Nephron (organoid): ENCODE results near the gene RGN.

Source experiments
- H3K27ac Mint-ChIP-seq, 3 experiments: 2 replicates each; pipeline ENCODE4 v1.8.0; 2020; ENCODE audit warnings: mixed read lengths in 3 of 3, mild to moderate bottlenecking in 2 of 3, moderate library complexity in 1 of 3
- H3K27me3 Mint-ChIP-seq: 2 replicates; pipeline ENCODE4 v1.8.0; 2021; ENCODE audit warnings: low read depth, mild to moderate bottlenecking, moderate library complexity, mixed read lengths
- H3K36me3 Mint-ChIP-seq: 2 replicates; pipeline ENCODE4 v1.8.0; 2020; ENCODE audit warnings: low read depth, mixed read lengths
- H3K4me1 Mint-ChIP-seq: 2 replicates; pipeline ENCODE4 v1.8.0; 2020; ENCODE audit warnings: mixed read lengths
- H3K4me3 Mint-ChIP-seq, 3 experiments: 2 replicates each; pipeline ENCODE4 v1.8.0; 2020; ENCODE audit warnings: mild to moderate bottlenecking in 3 of 3, mixed read lengths in 3 of 3, moderate library complexity in 2 of 3
- H3K9me3 Mint-ChIP-seq: 2 replicates; pipeline ENCODE4 v1.8.0; 2020; ENCODE audit warnings: mixed read lengths
- TF ChIP-seq, protein P1 (sequence below), 3 experiments: fragments of 200-600 bp; sonication (generic); IDR thresholded peaks; one replicate each; pipeline ENCODE4 v1.5.0; 2021; ENCODE audit warnings: antibody characterized with exemption in 3 of 3; ENCODE audit not compliant: unreplicated experiment in 3 of 3

Gene RGN

GRCh38 chrX:47138171-47138570, 59.9 kb downstream of the RGN start:
- TF ChIP-seq, protein P1, sequence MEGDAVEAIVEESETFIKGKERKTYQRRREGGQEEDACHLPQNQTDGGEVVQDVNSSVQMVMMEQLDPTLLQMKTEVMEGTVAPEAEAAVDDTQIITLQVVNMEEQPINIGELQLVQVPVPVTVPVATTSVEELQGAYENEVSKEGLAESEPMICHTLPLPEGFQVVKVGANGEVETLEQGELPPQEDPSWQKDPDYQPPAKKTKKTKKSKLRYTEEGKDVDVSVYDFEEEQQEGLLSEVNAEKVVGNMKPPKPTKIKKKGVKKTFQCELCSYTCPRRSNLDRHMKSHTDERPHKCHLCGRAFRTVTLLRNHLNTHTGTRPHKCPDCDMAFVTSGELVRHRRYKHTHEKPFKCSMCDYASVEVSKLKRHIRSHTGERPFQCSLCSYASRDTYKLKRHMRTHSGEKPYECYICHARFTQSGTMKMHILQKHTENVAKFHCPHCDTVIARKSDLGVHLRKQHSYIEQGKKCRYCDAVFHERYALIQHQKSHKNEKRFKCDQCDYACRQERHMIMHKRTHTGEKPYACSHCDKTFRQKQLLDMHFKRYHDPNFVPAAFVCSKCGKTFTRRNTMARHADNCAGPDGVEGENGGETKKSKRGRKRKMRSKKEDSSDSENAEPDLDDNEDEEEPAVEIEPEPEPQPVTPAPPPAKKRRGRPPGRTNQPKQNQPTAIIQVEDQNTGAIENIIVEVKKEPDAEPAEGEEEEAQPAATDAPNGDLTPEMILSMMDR (IDR thresholded peaks at IDR 0.05; ENCODE audit: unreplicated experiment in 3 of 3), result no peak
- no peak overlapping the region for H3K27ac Mint-ChIP-seq
- H3K27me3 Mint-ChIP-seq, result no peaks in the 10 kb centered on the region
- peaks cover 22% of the 10 kb centered on the region for H3K36me3 Mint-ChIP-seq
- peaks cover 12% of the 10 kb centered on the region for H3K9me3 Mint-ChIP-seq
- H3K4me3 Mint-ChIP-seq, result no peak overlapping the region
- no peaks in the 10 kb centered on the region for H3K4me1 Mint-ChIP-seq
